Prostate gland (tissue), 1 donor: ENCODE data around the gene ZCCHC24.

Source experiments
- POLR2A ChIP-seq: fragments of 450-650 bp; IDR thresholded peaks from one replicate; pipeline ENCODE4 v1.6.1; 2016; ENCODE audit warnings: antibody characterized with exemption, mild to moderate bottlenecking
- POLR2AphosphoS5 ChIP-seq: sonication (generic); formaldehyde crosslinking; IDR thresholded peaks from one replicate; pipeline ENCODE4 v1.6.1; 2017; ENCODE audit warnings: antibody characterized with exemption

GRCh38 chr10:79353000-79353406, 92.4 kb downstream of the ZCCHC24 start:
- TF ChIP-seq POLR2A (no peak), POLR2AphosphoS5 (no peak)
